Activated CD8-positive, alpha-beta T cell treated with anti-CD3 and anti-CD28 coated beads for 36 hours (primary cell): ENCODE results near the gene EFNA5. TPM values are rescaled to one million over a fixed set of nuclear protein-coding genes. Genes with fewer than 3 reads are reported as not detected.

Source experiments
- ATAC-seq: fragments of 200-7000 bp; cut with Tn5 transposase; one replicate; pipeline ENCODE4 v1.10.0; 2021; ENCODE audit warnings: mild to moderate bottlenecking, moderate library complexity
- CTCF ChIA-PET: fragments of 350-600 bp; sonication (Branson Sonifier 250); formaldehyde crosslinking; loops from one replicate; lab custom pipeline; 2021; ENCODE audit warnings: antibody characterized with exemption; lab: Charles Lee
- POLR2A ChIA-PET: fragments of 350-600 bp; sonication (Branson Sonifier 250); formaldehyde crosslinking; loops from one replicate; lab custom pipeline; 2021; ENCODE audit warnings: antibody characterized with exemption; lab: Charles Lee
- DNase-seq: peaks from one replicate; pipeline ENCODE4 v3.0.0-alpha.2; 2020
- H3K27ac Mint-ChIP-seq: one replicate; pipeline ENCODE4 v1.8.0; 2021; ENCODE audit warnings: mild to moderate bottlenecking, mixed read lengths
- H3K27me3 Mint-ChIP-seq: one replicate; pipeline ENCODE4 v1.8.0; 2021; ENCODE audit warnings: mixed read lengths
- H3K36me3 Mint-ChIP-seq: one replicate; pipeline ENCODE4 v1.8.0; 2021; ENCODE audit warnings: low read depth, mixed read lengths
- H3K4me1 Mint-ChIP-seq: one replicate; pipeline ENCODE4 v1.8.0; 2021; ENCODE audit warnings: low read depth, mixed read lengths
- H3K4me3 Mint-ChIP-seq: one replicate; pipeline ENCODE4 v1.8.0; 2021; ENCODE audit warnings: mild to moderate bottlenecking, moderate library complexity, mixed read lengths
- H3K9me3 Mint-ChIP-seq: one replicate; pipeline ENCODE4 v1.8.0; 2021; ENCODE audit warnings: mixed read lengths
- CTCF ChIP-seq: fragments of 200-600 bp; IDR thresholded peaks from one replicate; pipeline ENCODE4 v1.8.0; 2022; ENCODE audit warnings: antibody characterized with exemption, mild to moderate bottlenecking
- intact Hi-C: fragments of 100-400 bp; cut with micrococcal nuclease; formaldehyde crosslinking; loops from one replicate; pipeline ENCODE4 v1.10.0; 2022
- total RNA-seq, 2 experiments: library from RNA; stranded (reverse); gene quantifications; one replicate each; pipeline ENCODE4 v1.2.3, GENCODE V29; 2021

Gene EFNA5
- total RNA-seq, 2 experiments from 2014 or later, result not detected

GRCh38 chr5:107398703-107399102 is 272.0 kb downstream of the EFNA5 start:
- intact Hi-C loops, result no loop called here
- Mint-ChIP-seq H3K36me3 (no peaks in the 10 kb centered on the region), H3K4me3 (no peak overlapping the region), H3K4me1 (no peaks in the 10 kb centered on the region), H3K27me3 (peaks cover 7% of the 10 kb centered on the region), H3K9me3 (no peaks in the 10 kb centered on the region), H3K27ac (no peak overlapping the region)
- DNase-seq (no peak), ATAC-seq (no peak)
- CTCF ChIA-PET, result no interaction called here
- TF ChIP-seq CTCF, result no peak
- POLR2A ChIA-PET, result no interaction called here

- Mint-ChIP-seq H3K36me3 (no peaks in the 10 kb centered on the region), H3K4me1 (no peaks in the 10 kb centered on the region), H3K4me3 (no peak overlapping the region), H3K27me3 (peaks cover 7% of the 10 kb centered on the region), H3K9me3 (no peaks in the 10 kb centered on the region), H3K27ac (no peak overlapping the region)
- intact Hi-C loops, result no loop called here
- no peak for TF ChIP-seq CTCF
- CTCF ChIA-PET, result no interaction called here
- ATAC-seq (no peak), DNase-seq (no peak)
- POLR2A ChIA-PET, result no interaction called here
These were observed 274.4 kb downstream of the EFNA5 start for GRCh38 chr5:107396351-107396690.

GRCh38 chr5:107395632-107396350 is 274.9 kb downstream of the EFNA5 start:
- POLR2A ChIA-PET, result no interaction called here
- no peak for TF ChIP-seq CTCF
- Mint-ChIP-seq H3K4me3 (no peak overlapping the region), H3K9me3 (no peaks in the 10 kb centered on the region), H3K4me1 (no peaks in the 10 kb centered on the region), H3K27me3 (peaks cover 7% of the 10 kb centered on the region), H3K27ac (no peak overlapping the region), H3K36me3 (no peaks in the 10 kb centered on the region)
- DNase-seq (no peak), ATAC-seq (no peak)
- intact Hi-C loops, result no loop called here
- CTCF ChIA-PET, result no interaction called here

- no peaks in the 10 kb centered on the region for H3K36me3 Mint-ChIP-seq
- peaks cover 10% of the 10 kb centered on the region for H3K4me1 Mint-ChIP-seq
- H3K27me3 Mint-ChIP-seq, result peaks cover 7% of the 10 kb centered on the region
- intact Hi-C loops, result no loop called here
- CTCF ChIA-PET, result no interaction called here
- H3K4me3 Mint-ChIP-seq, result no peak overlapping the region
- no peaks in the 10 kb centered on the region for H3K9me3 Mint-ChIP-seq
- no peak for ATAC-seq
- POLR2A ChIA-PET, result no interaction called here
- DNase-seq, result no peak
- no peak overlapping the region for H3K27ac Mint-ChIP-seq
- TF ChIP-seq CTCF, result no peak
These were observed 276.9 kb downstream of the EFNA5 start for GRCh38 chr5:107393851-107394250.

- no peak overlapping the region for H3K27ac Mint-ChIP-seq
- ATAC-seq (no peak), DNase-seq (no peak)
- H3K36me3 Mint-ChIP-seq, result no peaks in the 10 kb centered on the region
- peaks cover 26% of the 10 kb centered on the region for H3K4me1 Mint-ChIP-seq
- peaks cover 2% of the 10 kb centered on the region for H3K27me3 Mint-ChIP-seq
- no peak for TF ChIP-seq CTCF
- POLR2A ChIA-PET, result no interaction called here
- H3K9me3 Mint-ChIP-seq, result no peaks in the 10 kb centered on the region
- H3K4me3 Mint-ChIP-seq, result no peak overlapping the region
- intact Hi-C loops, result no loop called here
- CTCF ChIA-PET, result no interaction called here
These were observed 278.9 kb downstream of the EFNA5 start for GRCh38 chr5:107391787-107392186.
